Measurements from ENCODE around the gene EHMT1. TPM values are rescaled to one million over a fixed set of nuclear protein-coding genes. Genes with fewer than 3 reads are reported as not detected.
A peak's percentile ranks its signal among the peaks of the same experiment; 100 is the strongest.

EHMT1 gene
- total and polyA plus RNA-seq, 2 donors (not counting 1 experiment from before 2014, with no cell fraction given), result 101 to 394 TPM

- H4K20me1 ChIP-seq (ENCODE audit: control insufficient read depth, insufficient read depth, low read length, poor library complexity, severe bottlenecking), result peaks cover 9% of the 10 kb centered on the region
- no peak overlapping the region for H3K4me2 ChIP-seq (replicated peaks; ENCODE audit: low read depth, low read length, poor library complexity, severe bottlenecking)
- H3K9ac ChIP-seq (ENCODE audit: low read length), result no peak overlapping the region
- Mint-ChIP-seq H3K27me3 (no peaks in the 10 kb centered on the region), H3K27ac (peak overlapping the region; percentile 32), H3K4me1 (no peaks in the 10 kb centered on the region), H3K9me3 (ENCODE audit: insufficient read depth) (peaks cover 3% of the 10 kb centered on the region), H3K4me3 (no peak overlapping the region)
- H3K36me3 ChIP-seq (replicated peaks in 1 of 2; ENCODE audit: control extremely low read depth in 1 of 2, control insufficient read depth in 1 of 2, extremely low read depth in 1 of 2, insufficient read depth in 2 of 2, low read length in 1 of 2), result peaks cover 0 to 44% of the 10 kb centered on the region in 2 experiments
- ATAC-seq (ENCODE audit: low read depth) (no peak), DNase-seq (no peak)
- no peak overlapping the region for H3K4me3 ChIP-seq (ENCODE audit: control extremely low read depth in 1 of 5, extremely low read depth in 1 of 5, insufficient read depth in 1 of 5, low read depth in 2 of 5, low read length in 4 of 5)
- peaks cover 6% of the 10 kb centered on the region for H3K79me2 ChIP-seq (ENCODE audit: control insufficient read depth, insufficient read depth, low read length)
- 97% methylated on average over 17 of the region's 20 CpGs for WGBS (ENCODE audit: insufficient coverage)
- no peaks in the 10 kb centered on the region for H3K4me1 ChIP-seq (ENCODE audit: control insufficient read depth in 2 of 2, insufficient read depth in 2 of 2, low read length in 2 of 2)
- ChIA-PET POLR2A (no interaction called here), CTCF (no interaction called here)
- intact Hi-C loops (cut with micrococcal nuclease), result no loop called here
- H3K9me3 ChIP-seq (ENCODE audit: control extremely low read depth in 1 of 3, control insufficient read depth in 2 of 3, insufficient read depth in 1 of 3, low read length in 2 of 3), result peaks cover 0 to 19% (median 3%) of the 10 kb centered on the region in 3 donors
- TF ChIP-seq CTCF (IDR thresholded peaks at IDR 0.05) (no peak), EZH2 (IDR thresholded peaks at IDR 0.05; ENCODE audit: borderline replicate concordance, insufficient read depth, low read depth, low read length, poor library complexity, severe bottlenecking) (no peak)
- H3K27ac ChIP-seq (ENCODE audit: low read length in 2 of 2), result no peak overlapping the region
- H3K27me3 ChIP-seq (replicated peaks in 1 of 4; ENCODE audit: control extremely low read depth in 1 of 4, control insufficient read depth in 3 of 4, insufficient read depth in 4 of 4, low read length in 3 of 4), result no peaks in the 10 kb centered on the region
- no peak overlapping the region for H2AFZ ChIP-seq (ENCODE audit: insufficient read depth, low read depth, low read length, poor library complexity, severe bottlenecking)
Measured at GRCh38 chr9:137837345-137838278, 218.8 kb downstream of the EHMT1 start.

GRCh38 chr9:137838576-137838975 is 219.8 kb downstream of the EHMT1 start:
- ATAC-seq (ENCODE audit: low read depth) (no peak), DNase-seq (no peak)
- no peaks in the 10 kb centered on the region for H3K4me1 ChIP-seq (ENCODE audit: control insufficient read depth in 2 of 2, insufficient read depth in 2 of 2, low read length in 2 of 2)
- H3K4me1 Mint-ChIP-seq, result no peaks in the 10 kb centered on the region
- 97% methylated on average over 7 of the region's 10 CpGs for WGBS (ENCODE audit: insufficient coverage)
- H3K4me3 Mint-ChIP-seq, result no peak overlapping the region
- H3K4me3 ChIP-seq (ENCODE audit: control extremely low read depth in 1 of 5, extremely low read depth in 1 of 5, insufficient read depth in 1 of 5, low read depth in 2 of 5, low read length in 4 of 5), result no peak overlapping the region
- H3K36me3 ChIP-seq (replicated peaks in 1 of 2; ENCODE audit: control extremely low read depth in 1 of 2, control insufficient read depth in 1 of 2, extremely low read depth in 1 of 2, insufficient read depth in 2 of 2, low read length in 1 of 2), result peaks cover 0 to 34% of the 10 kb centered on the region in 2 experiments
- TF ChIP-seq CTCF (IDR thresholded peaks at IDR 0.05) (no peak), EZH2 (IDR thresholded peaks at IDR 0.05; ENCODE audit: borderline replicate concordance, insufficient read depth, low read depth, low read length, poor library complexity, severe bottlenecking) (no peak)
- H3K79me2 ChIP-seq (ENCODE audit: control insufficient read depth, insufficient read depth, low read length), result no peaks in the 10 kb centered on the region
- no peak overlapping the region for H3K27ac Mint-ChIP-seq
- H3K9ac ChIP-seq (ENCODE audit: low read length), result no peak overlapping the region
- no peaks in the 10 kb centered on the region for H3K27me3 Mint-ChIP-seq
- H3K4me2 ChIP-seq (replicated peaks; ENCODE audit: low read depth, low read length, poor library complexity, severe bottlenecking), result no peak overlapping the region
- H3K27ac ChIP-seq (ENCODE audit: low read length in 2 of 2), result no peak overlapping the region
- ChIA-PET POLR2A (no interaction called here), CTCF (no interaction called here)
- intact Hi-C loops (cut with micrococcal nuclease), result no loop called here
- no peak overlapping the region for H2AFZ ChIP-seq (ENCODE audit: insufficient read depth, low read depth, low read length, poor library complexity, severe bottlenecking)
- no peaks in the 10 kb centered on the region for H3K27me3 ChIP-seq (replicated peaks in 1 of 4; ENCODE audit: control extremely low read depth in 1 of 4, control insufficient read depth in 3 of 4, insufficient read depth in 4 of 4, low read length in 3 of 4)
- no peaks in the 10 kb centered on the region for H4K20me1 ChIP-seq (ENCODE audit: control insufficient read depth, insufficient read depth, low read length, poor library complexity, severe bottlenecking)
- peaks cover 3% of the 10 kb centered on the region for H3K9me3 Mint-ChIP-seq (ENCODE audit: insufficient read depth)
- peaks cover 0 to 19% (median 3%) of the 10 kb centered on the region in 3 donors for H3K9me3 ChIP-seq (ENCODE audit: control extremely low read depth in 1 of 3, control insufficient read depth in 2 of 3, insufficient read depth in 1 of 3, low read length in 2 of 3)
